AG09309 (cell line): ENCODE results near the gene STKLD1.

Experiments used
- DNase-seq: peaks from one replicate; pipeline ENCODE4 v3.0.0-alpha.2; 2010; ENCODE audit warnings: low read depth
- H3K4me3 ChIP-seq: 2 replicates; pipeline ENCODE4 v1.5.1; 2011; ENCODE audit warnings: mild to moderate bottlenecking, low read depth, low read length, moderate library complexity; ENCODE audit not compliant: control insufficient read depth
- CTCF ChIP-seq: IDR thresholded peaks from 2 replicates; pipeline ENCODE4 v1.5.1; 2011; ENCODE audit warnings: mild to moderate bottlenecking, low read depth, low read length, inconsistent platforms; ENCODE audit not compliant: insufficient read depth, control insufficient read depth; ENCODE audit errors: missing control alignments

STKLD1 gene

GRCh38 chr9:133349965-133350616, 26.1 kb upstream of the STKLD1 start:
- TF ChIP-seq CTCF: no peak
- H3K4me3 ChIP-seq: no peak overlapping the region
- no peak for DNase-seq

- H3K4me3 ChIP-seq: no peak overlapping the region
- no peak for DNase-seq
Observed at GRCh38 chr9:133351526-133351907, 24.6 kb upstream of the STKLD1 start.

GRCh38 chr9:133351908-133352634, 24.1 kb upstream of the STKLD1 start:
- no peak overlapping the region for H3K4me3 ChIP-seq
- DNase-seq: no peak

More at GRCh38 chr9:133351526-133351907, 24.6 kb upstream of the STKLD1 start:
- TF ChIP-seq CTCF: no peak

GRCh38 chr9:133352635-133353340, 23.4 kb upstream of the STKLD1 start:
- DNase-seq: no peak
- no peak overlapping the region for H3K4me3 ChIP-seq
- TF ChIP-seq CTCF: no peak

More at GRCh38 chr9:133351908-133352634, 24.1 kb upstream of the STKLD1 start:
- TF ChIP-seq CTCF: peak; percentile 68

- no peak overlapping the region for H3K4me3 ChIP-seq
- no peak for TF ChIP-seq CTCF
- no peak for DNase-seq
Observed at GRCh38 chr9:133353548-133353947, 22.6 kb upstream of the STKLD1 start.

GRCh38 chr9:133354766-133355165, 21.4 kb upstream of the STKLD1 start:
- DNase-seq: no peak
- H3K4me3 ChIP-seq: no peak overlapping the region
- no peak for TF ChIP-seq CTCF
